WTC11 (cell line): Measurements from ENCODE around the gene PAGE2. TPM values are rescaled to one million over a fixed set of nuclear protein-coding genes. Genes with fewer than 3 reads are reported as not detected.

Experiments used
- ATAC-seq: fragments of 200-7000 bp; cut with Tn5 transposase; 2 replicates; pipeline ENCODE4 v1.10.0; 2021; ENCODE audit warnings: mild to moderate bottlenecking, moderate library complexity
- CTCF ChIA-PET: fragments of 300-600 bp; sonication (Branson Sonifier 250); formaldehyde crosslinking; loops from one replicate; lab custom pipeline; 2021; ENCODE audit warnings: antibody characterized with exemption; lab: Charles Lee
- POLR2A ChIA-PET: fragments of 350-600 bp; sonication (Branson Sonifier 250); formaldehyde crosslinking; loops from one replicate; lab custom pipeline; 2021; ENCODE audit warnings: antibody characterized with exemption; lab: Charles Lee
- DNase-seq: peaks from one replicate; pipeline ENCODE4 v3.0.0; 2021; ENCODE audit warnings: low spot score
- H3K27ac Mint-ChIP-seq: 2 replicates; pipeline ENCODE4 v1.8.0; 2021; ENCODE audit warnings: mixed read lengths
- H3K27me3 Mint-ChIP-seq: 2 replicates; pipeline ENCODE4 v1.8.0; 2021; ENCODE audit warnings: low read depth, mild to moderate bottlenecking, moderate library complexity, mixed read lengths
- H3K36me3 Mint-ChIP-seq: 2 replicates; pipeline ENCODE4 v1.8.0; 2021; ENCODE audit warnings: mixed read lengths
- H3K4me1 Mint-ChIP-seq: 2 replicates; pipeline ENCODE4 v1.8.0; 2022; ENCODE audit warnings: mixed read lengths
- H3K4me3 Mint-ChIP-seq: 2 replicates; pipeline ENCODE4 v1.8.0; 2021; ENCODE audit warnings: mild to moderate bottlenecking, moderate library complexity, mixed read lengths
- H3K9me3 Mint-ChIP-seq: 2 replicates; pipeline ENCODE4 v1.8.0; 2021; ENCODE audit warnings: mixed read lengths
- ATF1 ChIP-seq: sonication (generic); formaldehyde crosslinking; IDR thresholded peaks from 2 replicates; pipeline ENCODE4 v1.8.1; 2023; ENCODE audit warnings: mild to moderate bottlenecking, moderate library complexity, missing genetic modification reagents
- ESRRA ChIP-seq: sonication (generic); formaldehyde crosslinking; IDR thresholded peaks from 2 replicates; pipeline ENCODE4 v1.8.1; 2022; ENCODE audit warnings: mild to moderate bottlenecking, missing genetic modification reagents, borderline replicate concordance
- FOXK1 ChIP-seq: sonication (generic); formaldehyde crosslinking; IDR thresholded peaks from 2 replicates; pipeline ENCODE4 v1.8.0; 2022; ENCODE audit warnings: mild to moderate bottlenecking, moderate library complexity, missing genetic modification reagents
- GTF2I ChIP-seq: fragments of 250-450 bp; sonication (Bioruptor Pico); conservative IDR thresholded peaks from 2 replicates; pipeline ENCODE4 v1.4.0; 2021; ENCODE audit warnings: mild to moderate bottlenecking
- MXD4 ChIP-seq: fragments of 250-450 bp; sonication (Bioruptor Pico); IDR thresholded peaks from 2 replicates; pipeline ENCODE4 v1.8.0; 2021; ENCODE audit warnings: mild to moderate bottlenecking, moderate library complexity, borderline replicate concordance
- ZBTB21 ChIP-seq: sonication (generic); formaldehyde crosslinking; IDR thresholded peaks from 2 replicates; pipeline ENCODE4 v1.8.1; 2023; ENCODE audit warnings: mild to moderate bottlenecking, missing genetic modification reagents, borderline replicate concordance
- ZNF232 ChIP-seq: sonication (generic); formaldehyde crosslinking; IDR thresholded peaks from 2 replicates; pipeline ENCODE4 v1.8.0; 2022; ENCODE audit warnings: mild to moderate bottlenecking, missing genetic modification reagents
- ZNF263 ChIP-seq: sonication (generic); formaldehyde crosslinking; IDR thresholded peaks from 2 replicates; pipeline ENCODE4 v1.8.1; 2022; ENCODE audit warnings: low read depth, mild to moderate bottlenecking, moderate library complexity, missing genetic modification reagents
- total RNA-seq: library from RNA; stranded (reverse); gene quantifications from 3 replicates; pipeline ENCODE4 v1.2.3, GENCODE V29; 2021
- TF ChIP-seq, protein P1 (sequence below): sonication (generic); formaldehyde crosslinking; IDR thresholded peaks from 2 replicates; pipeline ENCODE4 v1.8.1; 2023; ENCODE audit warnings: mild to moderate bottlenecking, missing genetic modification reagents, borderline replicate concordance
- TF ChIP-seq, protein P2 (sequence below): sonication (generic); formaldehyde crosslinking; IDR thresholded peaks from 2 replicates; pipeline ENCODE4 v1.8.0; 2022; ENCODE audit warnings: mild to moderate bottlenecking, missing genetic modification reagents
- TF ChIP-seq, protein P3 (sequence below): sonication (generic); formaldehyde crosslinking; IDR thresholded peaks from 2 replicates; pipeline ENCODE4 v1.8.1; 2023; ENCODE audit warnings: mild to moderate bottlenecking, missing genetic modification reagents, moderate library complexity
- TF ChIP-seq, protein P4 (sequence below): fragments of 250-450 bp; sonication (Bioruptor Pico); IDR thresholded peaks from 2 replicates; pipeline ENCODE4 v1.9.0; 2021; ENCODE audit warnings: mild to moderate bottlenecking
- TF ChIP-seq, protein P5 (sequence below): sonication (generic); formaldehyde crosslinking; IDR thresholded peaks from 2 replicates; pipeline ENCODE4 v1.8.0; 2022; ENCODE audit warnings: missing genetic modification reagents

The PAGE2 gene
- total RNA-seq, 1 experiment from 2014 or later, result not detected

DNA sequence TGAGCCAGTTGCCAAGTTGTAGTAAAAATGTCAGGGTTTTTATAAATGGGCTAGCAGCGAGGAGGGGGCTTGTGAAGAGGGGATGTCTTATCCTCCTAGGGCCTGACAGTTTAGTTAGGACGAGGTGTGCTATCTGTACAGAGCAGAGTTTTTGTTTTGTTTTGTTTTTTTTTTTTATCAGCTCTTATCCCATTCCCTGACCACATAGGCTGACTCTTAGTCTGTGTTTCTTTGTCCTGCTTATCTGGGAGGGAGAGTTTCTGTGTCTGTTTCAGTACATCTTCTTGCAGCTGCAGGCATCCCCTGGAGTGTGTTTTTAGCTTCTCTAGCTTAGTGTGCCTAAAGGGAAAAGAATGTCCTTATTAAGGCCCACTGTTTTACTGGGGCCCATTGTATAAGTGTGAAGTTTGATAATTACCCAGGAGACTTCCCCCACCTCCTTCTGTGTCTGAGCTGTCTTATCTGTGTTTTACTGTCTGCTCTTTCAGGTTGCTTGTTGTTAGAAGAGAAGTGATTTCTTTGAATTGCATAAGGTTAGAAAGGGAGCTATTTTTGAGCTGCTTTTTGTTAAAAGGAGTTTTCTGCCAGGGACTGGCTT is 32.0 kb downstream of the PAGE2 start:
- Mint-ChIP-seq H3K36me3 (no peaks in the 10 kb centered on the region), H3K9me3 (no peaks in the 10 kb centered on the region), H3K27ac (no peak overlapping the region), H3K27me3 (peaks cover 4% of the 10 kb centered on the region), H3K4me1 (no peaks in the 10 kb centered on the region), H3K4me3 (no peak overlapping the region)
- no peak for TF ChIP-seq ATF1 (CRISPR knock-in tag)
- no peak for TF ChIP-seq ZBTB21 (CRISPR knock-in tag)
- TF ChIP-seq, protein P1, sequence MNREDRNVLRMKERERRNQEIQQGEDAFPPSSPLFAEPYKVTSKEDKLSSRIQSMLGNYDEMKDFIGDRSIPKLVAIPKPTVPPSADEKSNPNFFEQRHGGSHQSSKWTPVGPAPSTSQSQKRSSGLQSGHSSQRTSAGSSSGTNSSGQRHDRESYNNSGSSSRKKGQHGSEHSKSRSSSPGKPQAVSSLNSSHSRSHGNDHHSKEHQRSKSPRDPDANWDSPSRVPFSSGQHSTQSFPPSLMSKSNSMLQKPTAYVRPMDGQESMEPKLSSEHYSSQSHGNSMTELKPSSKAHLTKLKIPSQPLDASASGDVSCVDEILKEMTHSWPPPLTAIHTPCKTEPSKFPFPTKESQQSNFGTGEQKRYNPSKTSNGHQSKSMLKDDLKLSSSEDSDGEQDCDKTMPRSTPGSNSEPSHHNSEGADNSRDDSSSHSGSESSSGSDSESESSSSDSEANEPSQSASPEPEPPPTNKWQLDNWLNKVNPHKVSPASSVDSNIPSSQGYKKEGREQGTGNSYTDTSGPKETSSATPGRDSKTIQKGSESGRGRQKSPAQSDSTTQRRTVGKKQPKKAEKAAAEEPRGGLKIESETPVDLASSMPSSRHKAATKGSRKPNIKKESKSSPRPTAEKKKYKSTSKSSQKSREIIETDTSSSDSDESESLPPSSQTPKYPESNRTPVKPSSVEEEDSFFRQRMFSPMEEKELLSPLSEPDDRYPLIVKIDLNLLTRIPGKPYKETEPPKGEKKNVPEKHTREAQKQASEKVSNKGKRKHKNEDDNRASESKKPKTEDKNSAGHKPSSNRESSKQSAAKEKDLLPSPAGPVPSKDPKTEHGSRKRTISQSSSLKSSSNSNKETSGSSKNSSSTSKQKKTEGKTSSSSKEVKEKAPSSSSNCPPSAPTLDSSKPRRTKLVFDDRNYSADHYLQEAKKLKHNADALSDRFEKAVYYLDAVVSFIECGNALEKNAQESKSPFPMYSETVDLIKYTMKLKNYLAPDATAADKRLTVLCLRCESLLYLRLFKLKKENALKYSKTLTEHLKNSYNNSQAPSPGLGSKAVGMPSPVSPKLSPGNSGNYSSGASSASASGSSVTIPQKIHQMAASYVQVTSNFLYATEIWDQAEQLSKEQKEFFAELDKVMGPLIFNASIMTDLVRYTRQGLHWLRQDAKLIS, result no peak
- no peak for TF ChIP-seq MXD4 (CRISPR knock-in tag)
- TF ChIP-seq, protein P2, sequence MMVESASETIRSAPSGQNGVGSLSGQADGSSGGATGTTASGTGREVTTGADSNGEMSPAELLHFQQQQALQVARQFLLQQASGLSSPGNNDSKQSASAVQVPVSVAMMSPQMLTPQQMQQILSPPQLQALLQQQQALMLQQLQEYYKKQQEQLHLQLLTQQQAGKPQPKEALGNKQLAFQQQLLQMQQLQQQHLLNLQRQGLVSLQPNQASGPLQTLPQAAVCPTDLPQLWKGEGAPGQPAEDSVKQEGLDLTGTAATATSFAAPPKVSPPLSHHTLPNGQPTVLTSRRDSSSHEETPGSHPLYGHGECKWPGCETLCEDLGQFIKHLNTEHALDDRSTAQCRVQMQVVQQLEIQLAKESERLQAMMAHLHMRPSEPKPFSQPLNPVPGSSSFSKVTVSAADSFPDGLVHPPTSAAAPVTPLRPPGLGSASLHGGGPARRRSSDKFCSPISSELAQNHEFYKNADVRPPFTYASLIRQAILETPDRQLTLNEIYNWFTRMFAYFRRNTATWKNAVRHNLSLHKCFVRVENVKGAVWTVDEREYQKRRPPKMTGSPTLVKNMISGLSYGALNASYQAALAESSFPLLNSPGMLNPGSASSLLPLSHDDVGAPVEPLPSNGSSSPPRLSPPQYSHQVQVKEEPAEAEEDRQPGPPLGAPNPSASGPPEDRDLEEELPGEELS, result no peak
- TF ChIP-seq FOXK1 (CRISPR knock-in tag), result no peak
- no peak for DNase-seq
- ATAC-seq, result no peak
- CTCF ChIA-PET, result no interaction called here
- POLR2A ChIA-PET, result no interaction called here

DNA sequence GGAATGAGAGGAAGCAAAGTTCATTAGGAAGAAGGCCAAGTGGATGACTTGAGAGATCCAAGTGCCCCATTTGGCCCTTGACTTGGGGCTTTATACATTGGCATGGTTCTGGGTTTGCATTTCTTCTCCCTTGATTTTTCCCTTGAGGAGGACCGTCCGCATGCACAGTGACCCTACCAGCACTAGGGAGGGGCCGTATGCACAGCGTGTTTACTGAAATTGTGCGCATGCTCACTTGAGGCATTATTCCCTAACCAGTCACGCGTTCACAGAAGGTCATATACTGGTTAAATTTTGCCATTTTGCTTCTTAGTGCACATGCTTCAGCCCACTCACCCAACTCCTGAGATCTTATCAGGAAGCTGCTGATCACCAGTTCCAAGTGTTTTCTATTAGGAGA is 35.1 kb downstream of the PAGE2 start:
- ChIA-PET CTCF (no interaction called here), POLR2A (no interaction called here)
- H3K27me3 Mint-ChIP-seq, result peaks cover 4% of the 10 kb centered on the region
- H3K9me3 Mint-ChIP-seq, result no peaks in the 10 kb centered on the region
- H3K4me3 Mint-ChIP-seq, result no peak overlapping the region
- no peaks in the 10 kb centered on the region for H3K4me1 Mint-ChIP-seq
- DNase-seq (no peak), ATAC-seq (no peak)
- no peak overlapping the region for H3K27ac Mint-ChIP-seq
- no peak for TF ChIP-seq ZNF232 (CRISPR knock-in tag)
- TF ChIP-seq GTF2I, result no peak
- TF ChIP-seq, protein P3, sequence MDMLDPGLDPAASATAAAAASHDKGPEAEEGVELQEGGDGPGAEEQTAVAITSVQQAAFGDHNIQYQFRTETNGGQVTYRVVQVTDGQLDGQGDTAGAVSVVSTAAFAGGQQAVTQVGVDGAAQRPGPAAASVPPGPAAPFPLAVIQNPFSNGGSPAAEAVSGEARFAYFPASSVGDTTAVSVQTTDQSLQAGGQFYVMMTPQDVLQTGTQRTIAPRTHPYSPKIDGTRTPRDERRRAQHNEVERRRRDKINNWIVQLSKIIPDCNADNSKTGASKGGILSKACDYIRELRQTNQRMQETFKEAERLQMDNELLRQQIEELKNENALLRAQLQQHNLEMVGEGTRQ (CRISPR knock-in tag), result no peak
- TF ChIP-seq ZNF263, result no peak
- TF ChIP-seq, protein P4, sequence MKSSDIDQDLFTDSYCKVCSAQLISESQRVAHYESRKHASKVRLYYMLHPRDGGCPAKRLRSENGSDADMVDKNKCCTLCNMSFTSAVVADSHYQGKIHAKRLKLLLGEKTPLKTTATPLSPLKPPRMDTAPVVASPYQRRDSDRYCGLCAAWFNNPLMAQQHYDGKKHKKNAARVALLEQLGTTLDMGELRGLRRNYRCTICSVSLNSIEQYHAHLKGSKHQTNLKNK (CRISPR knock-in tag), result no peak
- TF ChIP-seq, protein P5, sequence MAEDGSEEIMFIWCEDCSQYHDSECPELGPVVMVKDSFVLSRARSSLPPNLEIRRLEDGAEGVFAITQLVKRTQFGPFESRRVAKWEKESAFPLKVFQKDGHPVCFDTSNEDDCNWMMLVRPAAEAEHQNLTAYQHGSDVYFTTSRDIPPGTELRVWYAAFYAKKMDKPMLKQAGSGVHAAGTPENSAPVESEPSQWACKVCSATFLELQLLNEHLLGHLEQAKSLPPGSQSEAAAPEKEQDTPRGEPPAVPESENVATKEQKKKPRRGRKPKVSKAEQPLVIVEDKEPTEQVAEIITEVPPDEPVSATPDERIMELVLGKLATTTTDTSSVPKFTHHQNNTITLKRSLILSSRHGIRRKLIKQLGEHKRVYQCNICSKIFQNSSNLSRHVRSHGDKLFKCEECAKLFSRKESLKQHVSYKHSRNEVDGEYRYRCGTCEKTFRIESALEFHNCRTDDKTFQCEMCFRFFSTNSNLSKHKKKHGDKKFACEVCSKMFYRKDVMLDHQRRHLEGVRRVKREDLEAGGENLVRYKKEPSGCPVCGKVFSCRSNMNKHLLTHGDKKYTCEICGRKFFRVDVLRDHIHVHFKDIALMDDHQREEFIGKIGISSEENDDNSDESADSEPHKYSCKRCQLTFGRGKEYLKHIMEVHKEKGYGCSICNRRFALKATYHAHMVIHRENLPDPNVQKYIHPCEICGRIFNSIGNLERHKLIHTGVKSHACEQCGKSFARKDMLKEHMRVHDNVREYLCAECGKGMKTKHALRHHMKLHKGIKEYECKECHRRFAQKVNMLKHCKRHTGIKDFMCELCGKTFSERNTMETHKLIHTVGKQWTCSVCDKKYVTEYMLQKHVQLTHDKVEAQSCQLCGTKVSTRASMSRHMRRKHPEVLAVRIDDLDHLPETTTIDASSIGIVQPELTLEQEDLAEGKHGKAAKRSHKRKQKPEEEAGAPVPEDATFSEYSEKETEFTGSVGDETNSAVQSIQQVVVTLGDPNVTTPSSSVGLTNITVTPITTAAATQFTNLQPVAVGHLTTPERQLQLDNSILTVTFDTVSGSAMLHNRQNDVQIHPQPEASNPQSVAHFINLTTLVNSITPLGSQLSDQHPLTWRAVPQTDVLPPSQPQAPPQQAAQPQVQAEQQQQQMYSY, result no peak
- no peak for TF ChIP-seq ESRRA (CRISPR knock-in tag)
- TF ChIP-seq, protein P1, result no peak
- no peaks in the 10 kb centered on the region for H3K36me3 Mint-ChIP-seq
